Measurements from ENCODE around the gene SRGAP1. TPM values are rescaled to one million over a fixed set of nuclear protein-coding genes. Genes with fewer than 3 reads are reported as not detected.
"Not testable (repeated sequence)": the region's sequence is repeated elsewhere in the genome, so short reads cannot be mapped to it uniquely, and the experiment has no call there.

The SRGAP1 gene
- total RNA-seq, 4 donors from 2014 or later = 13.1 to 81.5 (median 22.4) TPM

- H3K4me1 ChIP-seq = peaks cover 0 to 38% (median 7%) of the 10 kb centered on the region in 4 donors
- H3K27me3 ChIP-seq = no peaks in the 10 kb centered on the region
- H3K27ac ChIP-seq = no peak overlapping the region
- no peaks in the 10 kb centered on the region for H3K36me3 ChIP-seq
- TF ChIP-seq CTCF (IDR thresholded peaks at IDR 0.05) (no peak), EP300 (IDR thresholded peaks at IDR 0.05) (no peak), POLR2A (IDR thresholded peaks at IDR 0.05) (no peak)
- DNase-seq (ENCODE audit: low spot score in 2 of 2) = no peak
- no peak overlapping the region for H3K4me3 ChIP-seq
- 38 to 43% methylated on average over 1 of the region's 1 CpG for WGBS, 2 donors
- no peaks in the 10 kb centered on the region for H3K9me3 ChIP-seq
These were observed 4.7 kb downstream of the SRGAP1 start for GRCh38 chr12:63849106-63849620.

GRCh38 chr12:63849641-63850040, 5.1 kb downstream of the SRGAP1 start:
- TF ChIP-seq EP300 (IDR thresholded peaks at IDR 0.05) (no peak), CTCF (IDR thresholded peaks at IDR 0.05) (no peak), POLR2A (IDR thresholded peaks at IDR 0.05) (no peak)
- no peak overlapping the region for H3K4me3 ChIP-seq
- WGBS, 2 donors = 71 to 72% methylated on average over 4 of the region's 4 CpGs
- peaks cover 0 to 38% (median 7%) of the 10 kb centered on the region in 4 donors for H3K4me1 ChIP-seq
- peak overlapping the region in 1 of 4 donors; percentile 20 for H3K27ac ChIP-seq
- H3K27me3 ChIP-seq = no peaks in the 10 kb centered on the region
- no peaks in the 10 kb centered on the region for H3K9me3 ChIP-seq
- H3K36me3 ChIP-seq = no peaks in the 10 kb centered on the region
- DNase-seq (ENCODE audit: low spot score in 2 of 2) = no peak

GRCh38 chr12:63853978-63854377, 9.5 kb downstream of the SRGAP1 start:
- TF ChIP-seq CTCF (IDR thresholded peaks at IDR 0.05) (no peak), EP300 (IDR thresholded peaks at IDR 0.05) (no peak), POLR2A (IDR thresholded peaks at IDR 0.05) (no peak)
- no peak for DNase-seq (ENCODE audit: low spot score in 2 of 2)
- no peaks in the 10 kb centered on the region for H3K9me3 ChIP-seq
- H3K27me3 ChIP-seq = no peaks in the 10 kb centered on the region
- H3K4me1 ChIP-seq = peaks cover 0 to 22% (median 2%) of the 10 kb centered on the region in 4 donors
- no peaks in the 10 kb centered on the region for H3K36me3 ChIP-seq
- no peak overlapping the region for H3K4me3 ChIP-seq
- no peak overlapping the region for H3K27ac ChIP-seq

- Histone ChIP-seq H3K27ac (no peak overlapping the region), H3K4me3 (no peak overlapping the region), H3K36me3 (no peaks in the 10 kb centered on the region), H3K27me3 (no peaks in the 10 kb centered on the region), H3K4me1 (peaks cover 0 to 9% (median 2%) of the 10 kb centered on the region in 4 donors), H3K9me3 (no peaks in the 10 kb centered on the region)
- TF ChIP-seq EP300 (IDR thresholded peaks at IDR 0.05) (no peak), CTCF (IDR thresholded peaks at IDR 0.05) (no peak), POLR2A (IDR thresholded peaks at IDR 0.05) (no peak)
- DNase-seq (ENCODE audit: low spot score in 2 of 2) = no peak
- 98% methylated on average over 3 of the region's 3 CpGs for WGBS, 2 donors
These were observed 10.8 kb downstream of the SRGAP1 start for GRCh38 chr12:63855299-63855698.

GRCh38 chr12:63857771-63858670, 13.5 kb downstream of the SRGAP1 start:
- Histone ChIP-seq H3K27ac (no peak overlapping the region), H3K4me1 (peaks cover 0 to 22% (median 10%) of the 10 kb centered on the region in 4 donors), H3K36me3 (no peaks in the 10 kb centered on the region), H3K27me3 (no peaks in the 10 kb centered on the region), H3K9me3 (no peaks in the 10 kb centered on the region), H3K4me3 (no peak overlapping the region)
- DNase-seq (ENCODE audit: low spot score in 2 of 2) = no peak
- WGBS, 2 donors = 42 to 45% methylated on average over 6 of the region's 6 CpGs
- no peak for TF ChIP-seq POLR2A (IDR thresholded peaks at IDR 0.05)
- no peak for TF ChIP-seq CTCF (IDR thresholded peaks at IDR 0.05)
- TF ChIP-seq EP300 (IDR thresholded peaks at IDR 0.05) = no peak

- not testable (repeated sequence) for DNase-seq (ENCODE audit: low spot score in 2 of 2); H3K36me3 ChIP-seq; H3K9me3 ChIP-seq; H3K27me3 ChIP-seq; H3K27ac ChIP-seq; H3K4me3 ChIP-seq
- H3K4me1 ChIP-seq = peaks cover 0 to 26% (median 10%) of the 10 kb centered on the region in 4 donors
- WGBS, 2 donors = 94 to 98% methylated on average over 2 of the region's 2 CpGs
These were observed 15.4 kb downstream of the SRGAP1 start for GRCh38 chr12:63859880-63860279.
